Stimulated activated CD4-positive, alpha-beta T cell treated with anti-CD3 and anti-CD28 coated beads, Interleukin-1b, Interleukin-23, amount 100 ng/mL, for 4 hours (primary cell): ENCODE data around the gene CAMK2D.

ENCODE experiments used
- DNase-seq, 2 donors: peaks; one replicate each; pipeline ENCODE4 v3.0.0-alpha.2; 2020; ENCODE audit warnings: low read depth in 2 of 2

The CAMK2D gene

GRCh38 chr4:113637823-113638561, 123.5 kb downstream of the CAMK2D start:
- DNase-seq: no peak

- no peak for DNase-seq
Measured at GRCh38 chr4:113637363-113637762, 124.2 kb downstream of the CAMK2D start.

- no peak for DNase-seq
Measured at GRCh38 chr4:113636877-113637276, 124.7 kb downstream of the CAMK2D start.

GRCh38 chr4:113636438-113636818, 125.1 kb downstream of the CAMK2D start:
- no peak for DNase-seq

- DNase-seq: no peak
Measured at GRCh38 chr4:113635739-113636437, 125.7 kb downstream of the CAMK2D start.

- DNase-seq: no peak
Measured at GRCh38 chr4:113634081-113634969, 127.2 kb downstream of the CAMK2D start.

- no peak for DNase-seq
Measured at GRCh38 chr4:113633467-113633866, 128.1 kb downstream of the CAMK2D start.

GRCh38 chr4:113628711-113629110, 132.8 kb downstream of the CAMK2D start:
- DNase-seq: no peak

GRCh38 chr4:113627321-113627720, 134.2 kb downstream of the CAMK2D start:
- no peak for DNase-seq

- no peak for DNase-seq
Measured at GRCh38 chr4:113625902-113626301, 135.6 kb downstream of the CAMK2D start.

- DNase-seq: no peak
Measured at GRCh38 chr4:113623274-113623894, 138.2 kb downstream of the CAMK2D start.

- DNase-seq: no peak
Measured at GRCh38 chr4:113621633-113622032, 139.9 kb downstream of the CAMK2D start.

GRCh38 chr4:113620032-113620431, 141.5 kb downstream of the CAMK2D start:
- no peak for DNase-seq

GRCh38 chr4:113619526-113619925, 142.0 kb downstream of the CAMK2D start:
- no peak for DNase-seq

GRCh38 chr4:113618205-113618604, 143.3 kb downstream of the CAMK2D start:
- no peak for DNase-seq

GRCh38 chr4:113617195-113617594, 144.3 kb downstream of the CAMK2D start:
- DNase-seq: no peak

GRCh38 chr4:113616443-113616842, 145.1 kb downstream of the CAMK2D start:
- DNase-seq: no peak

GRCh38 chr4:113614414-113614813, 147.1 kb downstream of the CAMK2D start:
- no peak for DNase-seq

- DNase-seq: no peak
Measured at GRCh38 chr4:113613503-113613902, 148.0 kb downstream of the CAMK2D start.

GRCh38 chr4:113610537-113610936, 151.0 kb downstream of the CAMK2D start:
- DNase-seq: no peak

GRCh38 chr4:113607998-113608397, 153.5 kb downstream of the CAMK2D start:
- no peak for DNase-seq

GRCh38 chr4:113607147-113607720, 154.3 kb downstream of the CAMK2D start:
- DNase-seq: no peak
